Measurements from ENCODE around the gene LY6G6F.

Gene LY6G6F

GRCh38 chr6:31758281-31758680 is 51.6 kb downstream of the LY6G6F start:
- H3K9ac ChIP-seq (ENCODE audit: low read length) = no peak overlapping the region
- H3K9me3 ChIP-seq (ENCODE audit: control insufficient read depth, insufficient read depth, low read depth, low read length) = no peaks in the 10 kb centered on the region
- H3K27me3 ChIP-seq (ENCODE audit: control insufficient read depth, insufficient read depth, low read length) = no peaks in the 10 kb centered on the region
- no peak overlapping the region for H3K27ac ChIP-seq (ENCODE audit: low read depth, low read length)
- H3K36me3 ChIP-seq (ENCODE audit: control insufficient read depth, insufficient read depth, low read length) = peaks cover 52% of the 10 kb centered on the region
- no peak overlapping the region for H3K4me3 ChIP-seq (ENCODE audit: low read depth, low read length)
- H3K4me1 ChIP-seq (ENCODE audit: control insufficient read depth, insufficient read depth, low read length) = peaks cover 2% of the 10 kb centered on the region; the same call in 1 of the 2 replicates

All from HUES6 (cell line).